Stimulated activated naive CD4-positive, alpha-beta T cell treated with Interleukin-2 at 50 U/mL for 16 hours (primary cell): Measurements from ENCODE around the gene PIERCE2.
"Not testable (repeated sequence)": the region's sequence is repeated elsewhere in the genome, so short reads cannot be mapped to it uniquely, and the experiment has no call there.

Experiments used
- DNase-seq: peaks from one replicate; lab custom pipeline; 2025; lab: John Stamatoyannopoulos, UW

The PIERCE2 gene

GRCh38 chr15:55434989-55435825 is 26.9 kb downstream of the PIERCE2 start:
- no peak for DNase-seq

DNA sequence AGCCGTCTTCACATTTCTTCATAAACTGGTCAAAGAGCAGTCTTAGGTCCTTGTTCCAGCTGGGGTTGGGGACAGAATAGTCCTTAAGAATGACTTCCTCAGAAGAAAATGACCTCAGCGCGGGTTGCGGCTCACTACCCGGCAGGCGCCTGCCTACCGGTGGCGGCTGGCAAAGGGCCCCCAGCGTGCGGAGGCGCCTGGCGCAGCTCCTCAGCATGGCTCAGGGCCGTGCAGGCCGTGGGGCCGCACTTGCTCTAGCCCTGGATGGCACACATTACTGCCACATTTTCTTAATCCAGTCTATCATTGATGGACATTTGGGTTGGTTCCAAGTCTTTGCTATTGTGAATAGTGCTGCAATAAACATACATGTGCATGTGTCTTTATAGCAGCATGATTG is 34.8 kb downstream of the PIERCE2 start:
- not testable (repeated sequence) for DNase-seq

GRCh38 chr15:55445936-55446335 is 37.6 kb downstream of the PIERCE2 start:
- not testable (repeated sequence) for DNase-seq

DNA sequence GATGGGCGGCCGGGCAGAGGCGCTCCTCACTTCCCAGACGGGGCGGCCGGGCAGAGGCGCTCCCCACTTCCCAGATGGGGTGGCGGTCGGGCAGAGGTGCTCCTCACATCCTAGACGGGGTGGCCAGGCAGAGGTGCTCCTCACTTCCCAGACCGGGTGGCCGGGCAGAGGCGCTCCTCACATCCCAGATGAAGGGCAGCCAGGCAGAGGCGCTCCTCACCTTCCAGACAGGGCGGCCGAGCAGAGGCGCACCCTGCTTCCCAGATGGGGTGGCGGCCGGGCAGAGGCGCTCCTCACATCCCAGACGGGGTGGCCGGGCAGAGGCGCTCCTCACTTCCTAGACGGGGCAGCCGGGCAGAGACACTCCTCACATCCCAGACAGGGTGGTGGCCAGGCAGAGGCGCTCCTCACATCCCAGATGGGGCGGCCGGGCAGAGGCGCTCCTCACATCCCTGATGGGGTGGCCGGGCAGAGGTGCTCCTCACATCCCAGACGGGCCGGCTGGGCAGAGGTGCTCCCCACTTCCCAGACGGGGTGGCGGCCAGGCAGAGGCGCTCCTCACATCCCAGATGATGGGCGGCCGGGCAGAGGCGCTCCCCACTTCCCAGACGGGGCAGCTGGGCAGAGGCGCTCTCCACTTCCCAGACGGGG is 38.2 kb downstream of the PIERCE2 start:
- not testable (repeated sequence) for DNase-seq

DNA sequence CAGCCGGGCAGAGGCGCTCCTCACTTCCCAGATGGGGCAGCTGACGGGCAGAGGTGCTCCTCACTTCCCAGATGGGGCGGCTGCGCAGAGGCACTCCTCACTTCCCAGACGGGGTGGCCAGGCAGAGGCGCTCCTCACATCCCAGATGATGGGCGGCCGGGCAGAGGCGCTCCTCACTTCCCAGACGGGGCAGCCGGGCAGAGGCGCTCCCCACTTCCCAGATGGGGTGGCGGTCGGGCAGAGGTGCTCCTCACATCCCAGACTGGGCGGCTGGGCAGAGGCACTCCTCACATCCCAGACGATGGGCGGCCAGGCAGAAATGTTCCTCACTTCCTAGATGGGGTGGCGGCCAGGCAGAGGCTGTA is 38.7 kb downstream of the PIERCE2 start:
- DNase-seq, result not testable (repeated sequence)

GRCh38 chr15:55457401-55458022 is 49.2 kb downstream of the PIERCE2 start:
- DNase-seq, result no peak

DNA sequence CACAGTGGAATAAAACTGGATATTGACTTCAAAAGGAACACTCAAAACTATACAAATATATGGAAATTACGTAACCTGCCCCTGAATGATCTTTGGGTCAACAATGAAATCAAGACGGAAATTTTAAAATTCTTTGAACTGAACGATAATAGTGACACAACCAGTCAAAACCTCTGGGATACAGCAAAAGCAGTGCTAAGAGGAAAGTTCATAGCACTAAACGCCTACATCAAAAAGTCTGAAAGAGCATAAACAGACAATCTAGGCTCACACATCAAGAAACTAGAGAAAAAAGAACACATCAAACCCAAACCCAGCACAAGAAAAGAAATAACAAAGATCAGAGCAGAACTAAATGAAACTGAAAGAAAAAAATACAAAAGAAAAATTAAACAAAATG is 53.2 kb downstream of the PIERCE2 start:
- no peak for DNase-seq

- DNase-seq, result no peak
These were observed 60.0 kb downstream of the PIERCE2 start for GRCh38 chr15:55468321-55468720.
